Measurements from ENCODE around the gene DOCK1.

Gene DOCK1

GRCh38 chr10:127402596-127403409 lies 497.6 kb downstream of the DOCK1 start:
- DNase-seq (ENCODE audit: low spot score): no peak

GRCh38 chr10:127405221-127405620 lies 500.0 kb downstream of the DOCK1 start:
- DNase-seq (ENCODE audit: low spot score): no peak

GRCh38 chr10:127406018-127406550 lies 500.9 kb downstream of the DOCK1 start:
- DNase-seq (ENCODE audit: low spot score): no peak

DNA sequence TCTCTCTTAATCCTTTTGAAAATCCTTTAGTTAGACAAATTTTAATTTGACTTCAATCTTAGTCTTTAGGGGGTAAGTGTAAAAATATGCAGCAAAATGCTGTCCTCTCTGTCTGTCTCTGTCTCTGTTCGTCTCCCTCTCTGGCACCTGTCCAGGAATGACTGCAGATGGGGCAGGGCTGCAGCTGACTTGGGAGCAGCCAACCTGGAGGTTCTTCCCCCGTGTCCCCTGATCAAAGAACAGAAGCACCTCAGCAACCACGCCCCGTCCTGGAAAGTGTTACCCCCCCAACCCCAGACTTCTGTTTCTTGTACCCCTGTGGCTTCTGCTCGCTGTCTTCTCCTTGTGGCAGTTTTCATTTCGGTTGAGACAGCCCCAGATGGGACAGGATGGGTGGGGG lies 502.3 kb downstream of the DOCK1 start:
- DNase-seq (ENCODE audit: low spot score): peak; percentile 20

GRCh38 chr10:127408112-127408710 lies 503.0 kb downstream of the DOCK1 start:
- DNase-seq (ENCODE audit: low spot score): no peak

- no peak for DNase-seq (ENCODE audit: low spot score)
Measured at GRCh38 chr10:127408733-127409132, 503.5 kb downstream of the DOCK1 start.

DNA sequence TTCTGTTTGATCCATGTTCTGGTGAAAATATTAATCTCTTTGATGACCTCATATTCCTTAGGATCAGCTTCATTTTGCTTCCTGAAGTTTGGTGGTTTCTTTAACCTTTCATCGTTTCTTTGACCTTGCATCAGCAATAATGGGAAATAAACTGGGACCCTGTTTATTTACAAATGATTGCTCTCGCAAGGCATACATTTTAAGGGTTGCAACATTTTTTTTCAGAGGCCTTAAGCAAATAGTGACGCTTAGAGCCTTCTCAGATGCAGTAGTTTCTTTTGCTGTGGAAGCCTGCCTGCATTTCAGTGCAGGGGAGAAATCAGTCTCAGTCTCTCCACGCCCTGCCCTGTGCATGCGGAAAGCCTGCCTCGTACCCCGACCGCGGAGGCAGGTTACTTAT lies 504.8 kb downstream of the DOCK1 start:
- DNase-seq (ENCODE audit: low spot score): no peak

DNA sequence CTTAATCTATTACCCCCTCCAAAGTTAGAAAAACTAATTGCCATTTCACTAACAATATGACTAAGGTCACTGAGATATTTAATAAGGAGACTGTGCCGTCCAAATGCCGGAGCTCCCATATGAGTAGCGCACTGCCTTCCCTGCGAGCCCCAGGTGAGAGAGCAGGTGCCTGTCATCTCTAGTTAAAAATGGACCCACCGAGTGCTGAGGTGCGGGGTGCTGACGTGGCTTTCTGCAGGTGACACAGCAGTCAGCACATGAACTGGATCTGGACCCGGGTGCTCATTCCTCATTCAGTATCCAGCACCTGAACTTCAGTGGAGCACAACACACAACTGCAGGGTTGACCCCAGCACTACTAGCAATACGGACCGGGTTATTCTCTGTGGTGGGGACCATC lies 505.8 kb downstream of the DOCK1 start:
- no peak for DNase-seq (ENCODE audit: low spot score)

- DNase-seq (ENCODE audit: low spot score): no peak
Measured at GRCh38 chr10:127413326-127413725, 508.1 kb downstream of the DOCK1 start.

- DNase-seq (ENCODE audit: low spot score): no peak
Measured at GRCh38 chr10:127414024-127414423, 508.8 kb downstream of the DOCK1 start.

GRCh38 chr10:127415116-127415515 lies 509.9 kb downstream of the DOCK1 start:
- DNase-seq (ENCODE audit: low spot score): no peak

DNA sequence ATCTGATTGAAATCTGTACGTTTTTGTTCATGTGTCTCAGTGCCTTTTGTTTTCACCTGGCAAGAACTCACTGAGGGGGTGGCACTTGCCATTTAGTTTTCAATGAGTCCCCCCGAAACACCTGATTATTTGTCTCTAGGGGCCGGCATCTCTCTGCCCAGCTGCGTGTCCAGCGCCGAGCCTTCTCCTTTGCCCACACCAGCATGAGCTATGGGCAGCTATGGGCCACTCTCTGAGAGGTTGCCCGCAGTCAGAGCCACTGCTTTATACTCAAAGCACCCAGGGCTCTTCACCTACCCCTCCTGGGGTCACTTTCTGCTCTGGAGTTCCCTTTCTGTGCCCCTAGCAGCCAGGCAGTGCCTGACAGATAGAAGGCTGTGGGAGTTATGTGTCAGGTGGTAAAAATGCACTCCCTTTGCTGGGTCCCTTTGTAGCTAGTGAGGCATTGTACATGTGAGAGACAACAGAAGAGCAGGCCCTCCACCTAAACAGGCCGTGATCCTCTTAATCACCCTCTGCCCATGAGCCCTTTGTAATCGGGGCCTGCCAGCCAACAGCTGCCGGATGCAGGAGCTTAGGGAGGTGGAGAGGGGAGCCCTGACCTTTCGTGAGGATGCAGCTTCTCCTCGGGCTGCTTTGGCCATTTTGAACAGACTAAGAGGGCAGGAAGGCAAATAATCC lies 510.8 kb downstream of the DOCK1 start:
- DNase-seq (ENCODE audit: low spot score): no peak

- DNase-seq (ENCODE audit: low spot score): no peak
Measured at GRCh38 chr10:127417031-127417430, 511.8 kb downstream of the DOCK1 start.

- DNase-seq (ENCODE audit: low spot score): no peak
Measured at GRCh38 chr10:127417686-127418401, 512.6 kb downstream of the DOCK1 start.

GRCh38 chr10:127418536-127419168 lies 513.4 kb downstream of the DOCK1 start:
- DNase-seq (ENCODE audit: low spot score): no peak

DNA sequence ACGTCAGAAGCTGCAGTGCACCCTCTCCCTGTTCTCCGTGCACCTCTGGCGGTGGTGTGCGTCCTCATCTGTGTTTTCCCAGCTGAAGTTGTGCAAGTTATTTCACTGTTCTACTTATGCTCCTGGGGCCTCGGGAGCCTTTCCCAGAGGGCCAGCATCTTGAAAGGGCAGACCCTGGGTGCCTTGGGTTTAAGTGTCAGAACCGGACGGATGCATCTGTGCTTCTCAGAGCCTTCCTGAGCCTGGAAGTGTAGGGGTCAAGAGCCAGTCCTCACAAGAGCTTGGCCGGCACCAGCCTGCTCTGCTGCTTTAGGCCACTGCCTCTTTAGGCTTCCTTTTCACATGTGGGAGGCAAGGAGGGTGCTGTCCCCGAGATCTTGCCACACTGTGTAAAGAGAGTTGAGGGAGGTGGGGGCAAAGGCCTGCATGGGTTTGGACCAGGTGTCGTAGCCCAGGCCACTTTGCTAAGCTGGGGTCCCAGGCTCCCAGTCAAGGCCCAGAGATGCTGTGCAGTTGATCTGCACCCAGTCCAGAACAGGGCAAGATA lies 515.0 kb downstream of the DOCK1 start:
- no peak for DNase-seq (ENCODE audit: low spot score)

- DNase-seq (ENCODE audit: low spot score): no peak
Measured at GRCh38 chr10:127423218-127423915, 518.1 kb downstream of the DOCK1 start.

- DNase-seq (ENCODE audit: low spot score): peak; percentile 40
Measured at GRCh38 chr10:127424594-127425264, 519.5 kb downstream of the DOCK1 start.

- no peak for DNase-seq (ENCODE audit: low spot score)
Measured at GRCh38 chr10:127426746-127427145, 521.5 kb downstream of the DOCK1 start.

DNA sequence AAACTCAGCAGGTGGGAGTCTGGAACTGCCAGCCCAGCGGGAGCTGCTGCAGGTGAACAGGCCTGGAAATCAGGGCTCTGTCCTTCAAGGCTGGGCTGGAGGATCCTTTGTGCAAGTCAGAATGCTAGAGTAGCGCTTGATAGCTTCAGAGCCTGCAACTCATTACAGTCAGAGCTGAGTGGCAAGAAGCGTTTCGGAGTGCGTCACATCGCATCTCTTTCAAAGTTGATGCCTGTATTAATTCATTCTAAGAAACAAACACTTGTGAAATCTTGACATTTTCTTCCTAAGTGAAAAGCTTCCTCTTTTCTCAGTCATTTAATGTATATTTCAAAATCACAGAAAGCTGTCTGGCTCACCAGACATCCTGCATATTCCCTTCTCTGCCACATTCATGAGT lies 522.7 kb downstream of the DOCK1 start:
- no peak for DNase-seq (ENCODE audit: low spot score)

Measured in Ammon's horn (tissue), 1 donor.